ENCODE measurements around the gene TRIM24. TPM values are rescaled to one million over a fixed set of nuclear protein-coding genes. Genes with fewer than 3 reads are reported as not detected.
A peak's percentile ranks its signal among the peaks of the same experiment; 100 is the strongest.

The TRIM24 gene
- total RNA-seq, 1 donor from 2014 or later, result 60.3 TPM

DNA sequence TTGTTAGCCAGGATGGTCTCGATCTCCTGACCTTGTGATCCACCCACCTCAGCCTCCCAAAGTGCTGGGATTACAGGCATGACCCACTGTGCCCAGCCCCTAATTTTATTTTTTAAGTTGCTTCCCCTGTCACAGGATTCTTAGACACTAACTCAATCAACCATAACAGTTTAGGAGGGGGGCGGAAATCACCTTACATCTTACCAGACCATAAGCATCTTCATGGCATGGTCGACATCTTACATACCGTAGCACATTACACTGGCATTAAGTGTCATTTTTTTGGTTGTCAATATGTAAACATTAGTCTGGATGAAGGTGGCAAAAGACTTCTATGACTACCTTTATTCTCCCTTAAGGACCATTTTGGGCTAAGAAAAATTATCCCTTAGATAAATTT lies 95.6 kb downstream of the TRIM24 start:
- no peak for DNase-seq (ENCODE audit: low read depth)
- TF ChIP-seq, protein P1, sequence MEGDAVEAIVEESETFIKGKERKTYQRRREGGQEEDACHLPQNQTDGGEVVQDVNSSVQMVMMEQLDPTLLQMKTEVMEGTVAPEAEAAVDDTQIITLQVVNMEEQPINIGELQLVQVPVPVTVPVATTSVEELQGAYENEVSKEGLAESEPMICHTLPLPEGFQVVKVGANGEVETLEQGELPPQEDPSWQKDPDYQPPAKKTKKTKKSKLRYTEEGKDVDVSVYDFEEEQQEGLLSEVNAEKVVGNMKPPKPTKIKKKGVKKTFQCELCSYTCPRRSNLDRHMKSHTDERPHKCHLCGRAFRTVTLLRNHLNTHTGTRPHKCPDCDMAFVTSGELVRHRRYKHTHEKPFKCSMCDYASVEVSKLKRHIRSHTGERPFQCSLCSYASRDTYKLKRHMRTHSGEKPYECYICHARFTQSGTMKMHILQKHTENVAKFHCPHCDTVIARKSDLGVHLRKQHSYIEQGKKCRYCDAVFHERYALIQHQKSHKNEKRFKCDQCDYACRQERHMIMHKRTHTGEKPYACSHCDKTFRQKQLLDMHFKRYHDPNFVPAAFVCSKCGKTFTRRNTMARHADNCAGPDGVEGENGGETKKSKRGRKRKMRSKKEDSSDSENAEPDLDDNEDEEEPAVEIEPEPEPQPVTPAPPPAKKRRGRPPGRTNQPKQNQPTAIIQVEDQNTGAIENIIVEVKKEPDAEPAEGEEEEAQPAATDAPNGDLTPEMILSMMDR (IDR thresholded peaks at IDR 0.05; ENCODE audit: insufficient read depth, low read depth, low read length), result no peak
- no peak for TF ChIP-seq EZH2 (IDR thresholded peaks at IDR 0.05; ENCODE audit: insufficient read depth, low read length)
- Mint-ChIP-seq H3K4me1 (ENCODE audit: low read depth, unreplicated experiment) (no peaks in the 10 kb centered on the region), H3K36me3 (ENCODE audit: low read depth, unreplicated experiment) (peaks cover 64% of the 10 kb centered on the region), H3K9me3 (ENCODE audit: unreplicated experiment) (peaks cover 28% of the 10 kb centered on the region), H3K27me3 (ENCODE audit: low read depth, unreplicated experiment) (no peaks in the 10 kb centered on the region), H3K4me3 (ENCODE audit: unreplicated experiment) (no peak overlapping the region), H3K27ac (ENCODE audit: unreplicated experiment) (no peak overlapping the region)
- Histone ChIP-seq H3K27ac (ENCODE audit: low read depth, low read length) (no peak overlapping the region), H3K4me2 (ENCODE audit: low read length) (no peak overlapping the region), H3K9me3 (ENCODE audit: insufficient read depth, low read depth, low read length) (peaks cover 30% of the 10 kb centered on the region), H3K4me1 (ENCODE audit: insufficient read depth, low read length) (no peaks in the 10 kb centered on the region), H3K36me3 (ENCODE audit: insufficient read depth, low read length) (peaks cover 56% of the 10 kb centered on the region), H4K20me1 (ENCODE audit: insufficient read depth, low read length) (no peaks in the 10 kb centered on the region), H3K9ac (ENCODE audit: low read length) (no peak overlapping the region), H3K27me3 (ENCODE audit: insufficient read depth, low read length) (no peaks in the 10 kb centered on the region), H3K79me2 (ENCODE audit: insufficient read depth, low read length) (no peaks in the 10 kb centered on the region), H2AFZ (ENCODE audit: low read depth, low read length) (no peak overlapping the region), H3K4me3 (ENCODE audit: insufficient read depth, low read depth, low read length) (no peak overlapping the region)
- FAIRE-seq, result no peak

DNA sequence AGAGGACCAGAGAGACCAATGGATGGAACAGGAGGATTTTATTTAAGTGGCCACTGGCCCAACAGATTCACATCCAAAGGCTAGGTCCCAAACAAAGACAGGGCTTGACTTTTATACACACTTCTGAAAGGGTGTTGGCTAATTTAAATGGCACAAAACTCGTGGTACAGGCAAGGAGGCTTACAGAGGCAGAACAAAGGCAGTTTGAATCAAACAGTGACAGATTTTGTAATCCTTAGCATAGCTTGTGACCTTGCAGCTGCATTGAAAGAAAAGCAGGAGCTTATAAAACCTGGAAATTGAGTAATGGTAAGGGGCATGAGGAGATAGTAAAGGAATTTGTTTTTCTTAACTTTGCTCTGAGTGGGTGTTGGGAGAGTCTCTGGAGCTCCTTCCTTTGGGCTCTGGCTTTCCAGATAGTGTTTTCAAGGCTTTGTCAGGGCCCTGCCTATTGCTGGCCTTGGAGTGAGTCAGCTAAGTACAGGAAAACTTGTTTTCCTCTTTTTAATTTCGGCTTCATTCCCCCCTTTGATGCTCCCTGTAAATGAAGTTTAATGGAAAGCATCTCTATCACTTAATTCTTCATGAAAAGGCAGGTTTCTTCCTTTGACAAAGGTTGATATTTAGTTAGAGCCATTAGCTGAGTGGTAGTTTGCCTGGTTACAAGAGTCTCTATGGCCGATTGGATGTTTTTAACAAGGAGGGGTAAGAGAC lies 96.9 kb downstream of the TRIM24 start:
- Histone ChIP-seq H3K9ac (ENCODE audit: low read length) (no peak overlapping the region), H3K27me3 (ENCODE audit: insufficient read depth, low read length) (no peaks in the 10 kb centered on the region), H3K4me3 (ENCODE audit: insufficient read depth, low read depth, low read length) (no peak overlapping the region), H2AFZ (ENCODE audit: low read depth, low read length) (no peak overlapping the region), H4K20me1 (ENCODE audit: insufficient read depth, low read length) (no peaks in the 10 kb centered on the region), H3K27ac (ENCODE audit: low read depth, low read length) (no peak overlapping the region), H3K4me1 (ENCODE audit: insufficient read depth, low read length) (no peaks in the 10 kb centered on the region), H3K79me2 (ENCODE audit: insufficient read depth, low read length) (no peaks in the 10 kb centered on the region), H3K9me3 (ENCODE audit: insufficient read depth, low read depth, low read length) (peaks cover 30% of the 10 kb centered on the region), H3K4me2 (ENCODE audit: low read length) (no peak overlapping the region), H3K36me3 (ENCODE audit: insufficient read depth, low read length) (peaks cover 56% of the 10 kb centered on the region)
- Mint-ChIP-seq H3K27ac (ENCODE audit: unreplicated experiment) (peak overlapping the region; percentile 34), H3K36me3 (ENCODE audit: low read depth, unreplicated experiment) (peaks cover 71% of the 10 kb centered on the region), H3K4me1 (ENCODE audit: low read depth, unreplicated experiment) (no peaks in the 10 kb centered on the region), H3K27me3 (ENCODE audit: low read depth, unreplicated experiment) (no peaks in the 10 kb centered on the region), H3K9me3 (ENCODE audit: unreplicated experiment) (peaks cover 28% of the 10 kb centered on the region), H3K4me3 (ENCODE audit: unreplicated experiment) (no peak overlapping the region)
- no peak for FAIRE-seq
- DNase-seq (ENCODE audit: low read depth), result no peak
- no peak for TF ChIP-seq EZH2 (IDR thresholded peaks at IDR 0.05; ENCODE audit: insufficient read depth, low read length)
- TF ChIP-seq, protein P1 (IDR thresholded peaks at IDR 0.05; ENCODE audit: insufficient read depth, low read depth, low read length), result no peak

DNA sequence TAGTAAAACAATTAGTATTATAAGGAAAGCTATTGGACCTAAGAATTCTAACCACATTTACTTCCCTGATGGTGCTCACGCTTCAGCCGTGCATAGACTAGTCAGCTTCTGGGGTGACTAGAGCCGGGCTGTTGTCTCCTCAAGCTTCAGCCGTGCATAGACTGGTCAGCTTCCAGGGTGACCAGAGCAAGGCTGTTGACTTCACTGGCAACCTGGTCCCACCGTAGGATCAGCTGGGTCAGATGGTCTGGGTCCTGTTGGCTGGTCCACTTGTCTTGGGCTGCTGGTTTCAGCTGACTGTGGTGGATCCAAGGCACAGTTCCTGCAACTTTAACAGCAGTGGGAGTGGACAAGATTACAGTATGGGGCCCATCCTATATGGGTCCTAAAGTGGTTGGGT lies 99.4 kb downstream of the TRIM24 start:
- no peak overlapping the region for H2AFZ ChIP-seq (ENCODE audit: low read depth, low read length)
- H3K4me2 ChIP-seq (ENCODE audit: low read length), result no peak overlapping the region
- peaks cover 81% of the 10 kb centered on the region for H3K36me3 Mint-ChIP-seq (ENCODE audit: low read depth, unreplicated experiment)
- no peak overlapping the region for H3K4me3 ChIP-seq (ENCODE audit: insufficient read depth, low read depth, low read length)
- no peak overlapping the region for H3K27ac Mint-ChIP-seq (ENCODE audit: unreplicated experiment)
- FAIRE-seq, result no peak
- no peak overlapping the region for H3K27ac ChIP-seq (ENCODE audit: low read depth, low read length)
- no peaks in the 10 kb centered on the region for H3K27me3 ChIP-seq (ENCODE audit: insufficient read depth, low read length)
- no peaks in the 10 kb centered on the region for H4K20me1 ChIP-seq (ENCODE audit: insufficient read depth, low read length)
- no peaks in the 10 kb centered on the region for H3K27me3 Mint-ChIP-seq (ENCODE audit: low read depth, unreplicated experiment)
- H3K9ac ChIP-seq (ENCODE audit: low read length), result no peak overlapping the region
- H3K36me3 ChIP-seq (ENCODE audit: insufficient read depth, low read length), result peaks cover 42% of the 10 kb centered on the region
- peaks cover 32% of the 10 kb centered on the region for H3K9me3 Mint-ChIP-seq (ENCODE audit: unreplicated experiment)
- TF ChIP-seq, protein P1 (IDR thresholded peaks at IDR 0.05; ENCODE audit: insufficient read depth, low read depth, low read length), result no peak
- no peak for TF ChIP-seq EZH2 (IDR thresholded peaks at IDR 0.05; ENCODE audit: insufficient read depth, low read length)
- peaks cover 4% of the 10 kb centered on the region for H3K4me1 Mint-ChIP-seq (ENCODE audit: low read depth, unreplicated experiment)
- peaks cover 40% of the 10 kb centered on the region for H3K9me3 ChIP-seq (ENCODE audit: insufficient read depth, low read depth, low read length)
- DNase-seq (ENCODE audit: low read depth), result no peak
- H3K79me2 ChIP-seq (ENCODE audit: insufficient read depth, low read length), result no peaks in the 10 kb centered on the region
- H3K4me3 Mint-ChIP-seq (ENCODE audit: unreplicated experiment), result no peak overlapping the region
- no peaks in the 10 kb centered on the region for H3K4me1 ChIP-seq (ENCODE audit: insufficient read depth, low read length)

All from astrocyte (in vitro differentiated cells and primary cell).